NCI-H510A (cell line): ENCODE results near the gene SLC6A19.

Source experiments
- DNase-seq: peaks from one replicate; lab custom pipeline; 2025; lab: John Stamatoyannopoulos, UW

Gene SLC6A19

DNA sequence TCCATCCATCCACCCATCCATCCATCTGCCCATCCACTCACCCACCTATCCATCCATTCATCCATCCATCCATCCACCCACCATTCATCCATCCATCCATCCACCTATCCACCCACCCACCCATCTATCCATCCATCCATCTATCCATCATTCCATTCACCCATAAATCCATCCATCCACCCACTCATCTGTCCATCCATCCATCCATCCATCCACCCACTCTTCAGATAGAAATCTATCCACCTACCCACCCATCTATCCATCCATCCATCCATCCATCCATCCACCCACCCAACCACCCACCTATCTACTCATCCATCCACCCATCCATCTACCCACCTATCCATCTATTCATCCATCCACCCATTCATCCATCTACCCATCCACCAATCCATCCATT lies 35.0 kb upstream of the SLC6A19 start:
- no peak for DNase-seq

DNA sequence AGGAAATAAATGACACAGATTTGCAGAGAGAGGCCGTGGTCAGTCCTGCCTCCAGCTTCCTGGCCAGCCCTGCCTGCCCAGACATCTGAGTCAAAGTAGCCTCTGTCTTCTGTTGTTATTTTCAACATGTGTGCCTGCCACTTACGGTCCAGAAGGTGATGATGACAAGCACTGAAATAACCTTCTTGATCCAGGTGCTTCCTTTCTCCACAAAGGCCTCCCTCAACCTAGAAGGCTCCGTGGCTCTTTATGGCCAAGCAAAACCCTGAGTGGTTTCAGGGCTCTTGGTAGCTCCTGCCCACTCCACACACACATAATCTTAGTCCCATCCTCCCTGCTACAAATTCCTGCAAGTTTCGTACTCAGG lies 34.1 kb upstream of the SLC6A19 start:
- no peak for DNase-seq

DNA sequence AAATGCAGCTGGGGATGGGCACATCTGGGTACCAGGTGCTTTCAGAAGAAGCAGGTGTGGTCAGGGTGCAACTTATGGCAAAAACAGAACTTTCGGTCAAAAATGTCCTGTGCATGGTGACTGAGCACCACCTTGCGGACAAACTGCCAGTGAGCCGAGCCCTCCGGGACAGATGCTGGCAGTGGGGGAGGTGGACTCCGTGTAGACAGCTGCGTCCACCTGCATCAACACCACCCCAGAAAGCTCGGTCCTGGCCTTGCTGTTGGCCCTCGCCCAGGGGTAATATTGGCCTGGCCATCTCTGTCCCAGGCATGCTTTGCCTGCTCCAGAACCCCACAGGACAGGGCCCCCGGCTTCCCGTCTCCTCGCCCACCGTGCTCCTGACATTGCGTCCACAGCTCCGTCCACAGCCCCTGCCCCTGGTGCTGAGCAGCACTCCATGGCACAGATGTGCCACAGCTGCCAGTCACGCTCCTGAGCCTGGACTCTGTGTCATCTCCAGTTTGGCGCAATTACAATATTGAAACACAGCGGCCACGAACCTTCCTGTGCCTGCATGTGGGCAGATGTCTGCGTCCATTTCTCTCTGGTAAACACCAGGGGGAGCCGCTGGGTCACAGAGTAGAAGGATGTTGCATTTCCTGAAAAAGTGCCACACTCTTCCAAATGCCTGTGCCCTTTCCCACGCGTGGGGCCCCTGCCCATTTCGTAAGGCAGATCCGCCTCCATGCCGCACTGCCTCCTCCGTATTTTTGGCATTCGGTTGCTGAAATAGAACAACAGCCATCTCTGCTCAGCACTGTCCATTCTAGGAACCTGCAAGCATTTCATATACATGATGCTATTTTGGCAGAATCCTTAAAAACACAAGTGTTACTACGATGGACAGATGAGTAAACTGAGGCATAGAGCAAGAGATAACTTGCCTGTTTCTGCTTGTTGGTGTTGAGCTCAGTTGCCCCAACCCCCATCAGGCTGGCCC lies 33.4 kb upstream of the SLC6A19 start:
- DNase-seq, result peak; percentile 78

DNA sequence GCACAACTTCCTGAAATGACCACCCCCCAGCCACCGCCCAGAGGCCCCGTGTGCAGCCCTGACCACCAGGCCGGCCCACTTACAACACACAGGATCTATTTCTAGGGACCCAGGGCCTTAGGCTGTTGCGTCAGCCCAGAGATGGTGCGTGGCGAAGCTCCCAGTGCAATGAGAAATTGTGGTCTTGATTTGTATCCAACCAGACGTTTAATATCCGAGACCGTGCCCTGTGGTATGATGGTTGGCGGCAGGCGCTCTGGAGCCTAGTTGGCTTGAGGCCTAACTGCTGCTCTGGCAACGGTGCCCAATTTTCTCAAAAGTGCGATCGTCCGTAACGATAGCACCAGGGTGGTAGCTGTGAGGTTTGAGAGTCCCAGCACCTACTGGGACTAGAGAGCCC lies 32.6 kb upstream of the SLC6A19 start:
- DNase-seq, result no peak

DNA sequence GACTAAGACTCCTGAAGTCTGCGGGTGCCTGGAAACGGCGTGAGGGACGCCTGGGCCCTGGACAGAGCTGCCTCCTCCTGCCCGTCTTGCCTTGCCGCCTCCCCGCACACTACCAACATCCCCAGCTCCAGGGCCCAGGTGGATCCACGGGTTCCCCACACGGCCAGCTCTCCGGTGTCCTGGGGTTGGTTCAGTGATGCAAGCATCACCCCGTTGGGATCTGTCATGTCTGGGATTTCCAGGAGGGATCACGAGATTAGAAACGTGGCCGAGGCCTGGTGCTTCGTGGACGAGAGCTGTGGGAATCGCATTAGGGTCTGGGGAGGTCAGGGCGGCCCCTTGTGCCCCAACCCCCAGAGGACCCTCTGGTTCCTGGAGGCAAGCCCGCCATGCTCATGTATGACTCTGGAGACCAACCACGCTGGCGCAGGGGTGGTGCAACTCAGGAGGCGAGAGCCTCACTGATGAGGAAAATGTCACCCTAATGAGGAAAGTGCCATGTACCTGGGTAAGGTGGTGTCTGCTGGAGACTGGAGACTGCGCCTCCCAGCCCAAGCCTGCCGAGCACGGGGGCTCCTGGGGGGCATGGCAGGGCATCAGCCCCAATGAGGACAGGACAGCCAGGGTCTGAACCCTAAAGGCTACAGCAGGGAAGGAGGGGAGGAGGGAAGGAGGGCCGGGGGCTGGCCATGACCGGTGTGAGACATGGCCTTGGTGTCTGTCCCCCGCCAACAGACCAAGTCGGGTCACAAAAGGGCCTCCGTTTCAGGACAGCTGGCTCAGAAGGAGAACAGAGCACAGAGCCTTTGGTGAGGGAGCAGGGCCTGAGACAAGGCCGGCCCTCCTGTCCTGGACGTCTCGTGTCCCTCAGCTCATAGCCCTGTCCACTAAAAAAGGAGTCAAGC lies 31.9 kb upstream of the SLC6A19 start:
- DNase-seq, result no peak

DNA sequence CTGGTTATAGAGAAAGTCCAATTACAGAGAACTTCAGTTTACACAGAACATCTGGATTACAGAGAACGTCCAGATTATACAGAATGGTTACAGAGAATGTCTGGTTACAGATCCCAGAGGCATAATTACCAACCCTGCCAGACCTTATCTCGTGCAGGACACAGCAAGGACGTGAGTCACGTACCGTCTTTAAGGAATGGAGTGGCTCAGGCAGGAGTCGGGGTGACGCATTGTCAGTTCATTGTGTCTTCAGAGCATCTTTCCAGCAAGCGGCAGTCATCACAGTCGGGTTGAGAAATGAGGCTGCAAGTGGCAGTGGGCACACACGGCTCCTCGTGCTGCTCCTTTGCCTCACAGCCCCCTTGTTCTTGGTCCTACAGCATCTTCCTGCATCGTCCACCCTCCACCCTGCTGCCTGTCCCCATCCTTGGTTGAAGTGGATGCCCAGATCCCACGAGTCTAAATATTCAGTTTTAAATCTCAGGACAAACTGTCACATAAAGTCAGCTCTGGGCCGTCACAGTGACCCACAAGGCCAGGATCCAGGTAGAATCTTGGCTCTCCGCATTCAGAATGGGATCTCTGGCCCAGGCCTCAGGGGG lies 30.0 kb upstream of the SLC6A19 start:
- DNase-seq, result no peak

DNA sequence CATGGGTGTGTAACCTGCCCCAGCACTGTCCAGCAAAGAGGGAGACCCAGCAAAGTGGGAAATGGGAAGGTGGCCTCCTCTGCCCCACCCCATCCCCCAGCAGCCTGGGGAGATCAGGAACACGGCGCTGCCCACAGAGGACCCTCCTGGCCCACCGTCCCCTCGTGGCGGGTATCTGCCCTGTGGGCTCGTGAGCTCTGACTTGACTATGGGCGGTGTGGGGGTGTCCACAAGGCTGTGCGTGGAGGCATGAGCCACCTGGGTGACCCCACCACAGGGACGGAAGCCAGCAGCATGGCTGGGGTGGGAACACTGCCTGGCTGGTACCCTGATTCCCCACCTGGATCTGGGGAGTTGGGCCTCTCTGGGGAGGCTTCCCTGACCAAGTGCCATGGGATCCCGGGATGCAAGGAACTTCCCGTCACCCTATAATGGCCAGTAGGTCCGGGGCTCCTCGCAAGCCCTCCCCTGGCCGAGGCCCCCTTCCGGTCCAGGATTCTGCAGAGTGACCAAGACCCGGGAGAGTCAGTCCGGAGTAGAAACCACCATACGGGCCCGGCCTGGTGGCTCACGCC lies 29.3 kb upstream of the SLC6A19 start:
- no peak for DNase-seq

DNA sequence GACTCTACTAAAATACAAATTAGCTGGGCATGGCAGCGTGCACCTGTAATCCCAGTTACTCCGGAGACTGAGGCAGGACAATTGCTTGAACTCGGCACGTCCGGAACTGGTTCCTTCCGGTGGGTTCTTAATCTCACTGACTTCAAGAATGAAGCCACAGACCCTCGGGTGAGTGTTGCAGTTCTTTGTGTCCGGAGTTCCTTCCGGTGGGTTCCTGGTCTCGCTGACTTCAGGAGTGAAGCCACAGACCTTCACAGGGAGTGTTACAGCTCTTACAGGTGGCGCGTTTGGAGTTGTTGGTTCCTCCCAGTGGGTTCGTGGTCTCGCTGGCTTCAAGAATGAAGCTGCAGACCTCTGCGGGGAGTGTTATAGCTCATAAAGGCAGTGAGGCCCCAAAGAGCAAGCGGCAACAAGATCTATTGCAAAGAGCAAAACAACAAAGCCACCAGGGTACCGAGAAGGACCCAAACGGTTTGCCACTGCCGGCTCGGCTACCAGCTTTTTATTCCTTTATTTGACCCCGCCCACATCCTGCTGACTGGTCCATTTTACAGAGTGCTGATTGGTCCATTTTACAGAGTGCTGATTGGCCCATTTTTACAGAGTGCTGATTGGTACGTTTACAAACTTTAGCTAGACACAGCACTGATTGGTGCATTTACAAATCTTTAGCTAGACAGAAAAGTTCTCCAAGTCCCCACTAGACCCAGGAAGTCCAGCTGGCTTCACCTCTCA lies 28.6 kb upstream of the SLC6A19 start:
- no peak for DNase-seq

DNA sequence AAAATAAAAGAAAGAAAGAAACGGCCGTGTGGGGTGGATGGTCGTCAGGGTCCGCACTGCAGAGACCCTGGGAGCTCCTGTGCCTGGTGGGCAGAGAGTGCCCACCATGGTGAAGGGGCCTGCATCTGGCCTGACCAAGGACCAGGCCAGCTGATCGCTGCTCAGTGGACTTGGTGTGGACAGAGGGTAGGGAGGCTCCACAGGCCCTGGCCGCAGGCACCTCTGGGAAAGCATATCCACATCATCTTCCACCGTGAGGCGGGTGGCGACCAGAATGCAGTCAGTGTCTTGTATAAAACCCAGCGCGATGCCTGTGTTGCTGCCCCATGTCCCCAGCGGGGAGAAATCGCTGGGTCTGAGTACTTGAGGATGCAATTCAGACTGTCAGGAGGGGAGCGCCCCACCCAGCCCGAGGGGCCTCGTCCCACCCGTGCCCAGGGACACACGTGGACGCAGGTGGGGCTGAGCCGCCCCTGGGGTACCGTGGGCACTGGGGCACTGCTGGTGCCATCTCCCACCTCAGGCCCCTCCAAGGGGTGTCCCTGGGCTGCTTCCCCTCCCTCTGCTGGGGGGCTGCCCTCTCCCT lies 27.8 kb upstream of the SLC6A19 start:
- DNase-seq, result no peak

DNA sequence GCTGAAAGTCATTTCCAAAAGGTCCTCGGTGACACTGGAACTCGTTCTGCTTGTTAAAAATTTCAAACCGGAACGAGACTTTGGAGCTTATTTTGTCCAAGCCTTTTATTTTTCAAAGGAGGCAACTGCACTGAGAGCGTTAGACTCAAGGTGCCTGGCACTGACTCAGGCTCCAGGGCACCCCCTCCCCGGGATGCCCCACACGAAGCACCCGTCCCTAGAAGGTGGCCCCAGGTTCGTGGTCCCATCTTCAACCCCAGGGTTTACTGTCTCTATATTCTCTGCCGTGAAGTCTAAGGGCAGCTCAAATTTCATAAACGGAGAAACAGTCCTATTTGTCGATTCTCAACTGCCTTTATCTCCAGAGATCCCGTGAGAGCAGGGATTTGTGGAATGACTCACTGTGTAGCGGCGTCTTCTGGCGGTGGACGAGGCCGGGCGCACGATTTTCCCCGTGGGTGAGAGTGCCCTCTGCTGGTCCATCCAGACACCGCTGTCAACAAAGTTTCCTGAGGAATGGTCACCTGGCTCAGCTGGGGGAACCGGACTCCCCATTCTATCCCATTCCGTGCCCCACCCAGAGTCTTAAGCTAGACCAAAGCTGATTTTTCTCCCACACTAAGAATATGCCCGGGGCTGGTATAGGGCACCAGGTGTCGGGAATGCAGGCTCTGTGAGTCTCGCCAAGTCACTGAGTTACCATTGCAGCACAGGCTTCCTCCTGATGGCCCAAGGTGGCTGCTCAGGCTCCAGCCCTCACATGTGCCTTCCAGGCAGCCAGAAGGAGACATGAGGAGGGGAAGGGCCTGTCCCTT lies 27.1 kb upstream of the SLC6A19 start:
- peak; percentile 63 for DNase-seq

DNA sequence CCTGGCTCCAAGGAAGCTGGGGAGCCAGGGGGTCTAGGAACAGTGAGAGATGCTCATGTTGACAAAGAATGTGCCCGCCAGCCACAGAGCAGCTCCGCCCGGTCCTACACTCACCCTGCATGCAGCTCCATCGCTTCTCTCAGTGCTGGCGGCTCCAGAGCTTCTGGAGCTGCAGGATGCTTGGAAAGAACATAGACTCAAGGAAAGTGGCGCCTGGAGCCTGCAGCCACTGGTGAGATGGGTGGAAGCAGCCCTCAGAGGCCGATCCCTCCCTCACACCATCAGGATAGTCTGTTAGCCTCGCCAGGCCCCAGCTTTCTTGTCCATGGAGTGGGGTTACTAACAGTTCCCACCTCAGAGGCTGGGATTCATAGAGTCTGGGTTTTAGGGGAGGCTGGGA lies 26.4 kb upstream of the SLC6A19 start:
- DNase-seq, result no peak

DNA sequence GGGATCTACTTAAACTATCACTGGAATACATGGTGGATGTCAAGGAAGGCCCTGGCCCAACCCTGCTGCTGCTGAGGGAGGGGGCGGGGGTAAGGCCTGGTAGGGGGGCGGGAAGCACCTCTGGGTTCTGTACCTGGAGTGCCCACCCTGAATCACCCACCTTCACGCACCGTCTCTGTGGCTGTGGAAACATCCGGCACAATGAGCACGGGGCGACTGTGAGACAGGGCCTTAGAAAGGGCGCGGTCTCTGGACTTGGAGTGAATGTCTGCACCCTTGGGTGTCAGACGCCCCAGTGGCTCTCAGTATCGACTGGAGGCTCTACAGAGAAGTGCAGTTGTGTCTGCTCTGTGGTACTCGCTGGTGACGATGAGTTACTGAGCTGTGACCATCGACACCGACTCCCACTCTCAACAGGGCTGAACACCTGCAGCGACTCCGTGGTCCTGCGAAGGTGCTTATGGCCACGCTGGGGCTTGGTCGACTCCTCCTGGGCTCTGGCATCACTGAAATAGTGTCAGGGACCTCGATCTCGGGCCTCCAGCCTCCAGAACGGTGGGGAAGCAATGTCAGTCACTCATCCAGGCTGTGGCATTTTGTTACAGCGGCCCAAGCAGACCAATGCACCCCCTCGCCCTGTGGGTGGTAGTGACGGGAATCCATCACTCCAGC lies 25.5 kb upstream of the SLC6A19 start:
- no peak for DNase-seq

DNA sequence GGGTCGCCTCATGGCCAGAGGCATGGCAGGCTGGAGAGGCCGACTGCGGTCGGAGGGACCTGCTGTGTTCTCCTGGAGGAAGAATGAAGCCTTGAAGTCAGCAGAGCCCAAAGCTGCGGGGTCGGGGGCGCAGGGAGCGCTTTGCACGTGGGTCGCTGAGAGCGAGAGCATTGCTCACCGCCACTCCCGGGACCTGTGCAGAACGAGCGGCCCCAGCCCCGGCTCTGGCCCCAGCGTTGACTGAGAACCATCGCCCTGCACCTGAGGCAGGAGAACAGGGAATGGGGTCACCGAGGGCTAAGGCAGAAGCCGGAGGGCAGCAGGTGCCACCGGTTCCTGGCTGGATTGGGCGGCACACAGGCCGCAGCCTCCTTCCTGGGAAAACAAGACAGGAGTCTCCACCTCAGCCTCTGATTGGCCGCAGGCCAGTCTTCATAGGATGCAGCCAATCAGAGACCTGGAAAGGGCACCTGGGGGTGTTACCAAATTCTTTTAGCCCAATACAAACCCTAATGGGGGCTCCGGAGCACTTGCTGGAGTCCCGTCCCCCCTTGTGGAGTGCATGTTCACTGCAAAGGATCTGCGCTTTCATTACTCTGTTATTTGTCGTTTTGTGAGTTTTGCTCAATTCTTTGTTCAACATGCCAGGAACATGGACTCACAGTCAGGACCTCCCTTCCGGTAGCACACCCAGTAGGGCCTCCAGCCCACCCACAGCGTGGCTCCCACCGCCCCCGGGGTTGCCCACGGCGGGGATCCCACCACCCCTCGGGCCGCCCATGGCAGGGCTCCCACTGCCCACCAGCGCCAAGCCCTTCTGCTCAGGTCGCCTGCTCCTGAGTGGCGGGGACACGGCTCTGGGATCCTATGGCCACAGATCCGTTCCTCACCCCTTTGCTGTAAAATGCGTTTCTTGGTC lies 24.7 kb upstream of the SLC6A19 start:
- DNase-seq, result no peak

DNA sequence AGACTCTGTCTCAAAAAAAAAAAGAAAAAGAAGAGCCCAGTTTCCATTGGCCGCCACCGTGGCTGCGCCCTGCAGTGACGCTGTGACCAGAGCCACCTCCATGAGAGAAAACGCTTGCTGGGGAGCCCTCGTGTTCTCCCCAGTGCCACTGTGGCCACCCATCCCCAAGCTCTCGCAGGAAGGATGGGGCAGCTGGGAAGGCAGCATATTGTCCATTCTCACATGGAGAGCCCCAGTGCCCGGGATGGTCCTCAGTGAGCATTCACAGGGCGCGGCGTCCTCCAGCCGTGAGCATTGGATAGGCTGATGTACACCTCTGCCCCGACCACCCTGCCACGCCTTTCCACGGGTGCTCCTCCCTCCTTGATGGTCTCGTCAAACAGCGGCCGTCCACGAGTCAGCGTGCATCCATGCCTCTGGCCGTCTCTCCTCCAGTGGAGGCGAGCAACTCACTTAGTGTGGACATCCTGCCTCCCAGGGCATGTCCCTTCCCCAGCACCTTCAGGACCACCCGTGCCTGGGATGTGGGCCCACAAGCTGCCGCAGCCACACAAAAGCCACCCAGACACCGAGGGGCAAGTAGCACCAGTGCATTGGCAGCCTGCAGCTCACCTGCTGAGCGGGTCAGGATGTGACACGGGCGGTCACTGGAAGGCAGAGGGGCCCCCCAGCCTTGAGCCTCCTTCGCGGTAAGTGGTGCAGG lies 23.4 kb upstream of the SLC6A19 start:
- DNase-seq, result no peak

DNA sequence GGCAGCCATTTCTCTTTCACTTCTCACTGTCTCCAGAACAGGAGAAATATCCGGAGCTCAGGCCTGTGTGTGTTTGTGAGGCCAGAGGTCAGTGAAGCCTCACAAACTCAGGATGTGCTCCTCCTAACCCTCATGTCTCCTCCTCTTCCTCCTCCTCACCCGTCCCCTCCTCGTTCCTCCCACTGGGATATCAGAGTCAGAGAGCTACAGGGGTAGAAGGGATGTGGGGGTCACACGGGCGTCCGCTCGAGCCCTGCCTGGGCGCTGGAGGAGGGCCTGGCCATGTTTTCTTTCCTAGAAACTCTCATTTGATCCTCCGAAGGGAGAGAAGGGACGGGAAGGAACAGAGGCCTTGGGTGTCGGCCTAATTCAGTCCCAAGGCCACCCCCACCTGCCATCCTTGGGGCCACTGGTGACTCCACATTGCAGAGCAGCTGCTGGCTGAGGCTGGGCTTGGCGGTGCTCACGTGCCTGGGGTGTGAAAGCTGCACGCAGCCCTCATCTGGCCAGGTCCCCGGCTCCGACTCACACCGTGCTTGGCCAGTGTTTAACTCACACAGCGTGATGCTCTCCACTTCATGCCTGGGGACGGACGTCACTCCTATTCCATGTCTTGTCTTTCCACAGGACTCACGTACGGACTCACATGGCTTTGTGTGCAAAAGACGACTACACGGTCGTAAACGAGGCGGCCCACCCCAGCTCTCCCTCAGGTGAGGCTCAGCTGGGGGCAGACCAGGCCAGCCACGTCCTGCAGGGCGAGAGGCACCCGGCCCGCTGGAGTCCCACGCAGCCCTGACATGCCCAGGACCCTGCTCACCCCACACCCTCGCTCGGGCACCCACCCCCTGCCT lies 22.6 kb upstream of the SLC6A19 start:
- no peak for DNase-seq

DNA sequence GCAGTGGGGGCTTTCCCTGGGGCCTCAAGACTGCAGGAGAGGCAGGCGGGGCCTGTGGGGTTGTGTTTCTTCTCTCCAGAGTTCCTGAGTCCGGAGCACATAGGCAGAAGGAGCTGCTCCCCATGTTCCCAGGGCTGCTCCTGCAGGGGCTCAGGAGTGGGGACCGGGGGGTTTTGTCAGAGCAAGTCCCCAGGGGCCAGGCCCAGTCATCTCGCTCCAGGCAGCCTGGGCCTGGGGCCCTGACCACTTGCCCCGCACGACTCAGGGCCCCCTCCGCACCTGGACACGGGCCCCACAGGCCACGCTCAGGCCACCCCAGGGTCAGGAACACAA lies 22.0 kb upstream of the SLC6A19 start:
- DNase-seq, result no peak

DNA sequence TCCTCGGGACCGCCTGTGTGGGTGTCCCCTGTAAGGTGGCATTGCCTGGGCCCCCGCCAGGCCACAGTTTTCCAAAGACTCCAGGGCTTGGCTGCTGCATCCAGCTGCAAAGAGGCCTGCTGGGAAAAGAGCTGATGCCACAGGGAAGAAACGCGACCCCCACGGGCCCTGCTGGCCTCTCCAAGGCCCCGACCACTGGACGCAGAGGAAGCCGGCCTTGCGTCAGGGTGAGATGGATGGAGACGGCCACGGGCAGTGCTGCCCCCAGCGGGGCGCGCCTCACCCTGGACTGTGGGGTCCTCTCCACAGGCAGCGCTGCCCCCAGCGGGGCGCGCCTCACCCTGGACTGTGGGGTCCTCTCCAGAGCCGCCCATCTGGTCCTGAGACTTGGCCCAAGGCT lies 21.3 kb upstream of the SLC6A19 start:
- no peak for DNase-seq
